ENCODE data around the gene DND1.
A peak's percentile ranks its signal among the peaks of the same experiment; 100 is the strongest.

DNA sequence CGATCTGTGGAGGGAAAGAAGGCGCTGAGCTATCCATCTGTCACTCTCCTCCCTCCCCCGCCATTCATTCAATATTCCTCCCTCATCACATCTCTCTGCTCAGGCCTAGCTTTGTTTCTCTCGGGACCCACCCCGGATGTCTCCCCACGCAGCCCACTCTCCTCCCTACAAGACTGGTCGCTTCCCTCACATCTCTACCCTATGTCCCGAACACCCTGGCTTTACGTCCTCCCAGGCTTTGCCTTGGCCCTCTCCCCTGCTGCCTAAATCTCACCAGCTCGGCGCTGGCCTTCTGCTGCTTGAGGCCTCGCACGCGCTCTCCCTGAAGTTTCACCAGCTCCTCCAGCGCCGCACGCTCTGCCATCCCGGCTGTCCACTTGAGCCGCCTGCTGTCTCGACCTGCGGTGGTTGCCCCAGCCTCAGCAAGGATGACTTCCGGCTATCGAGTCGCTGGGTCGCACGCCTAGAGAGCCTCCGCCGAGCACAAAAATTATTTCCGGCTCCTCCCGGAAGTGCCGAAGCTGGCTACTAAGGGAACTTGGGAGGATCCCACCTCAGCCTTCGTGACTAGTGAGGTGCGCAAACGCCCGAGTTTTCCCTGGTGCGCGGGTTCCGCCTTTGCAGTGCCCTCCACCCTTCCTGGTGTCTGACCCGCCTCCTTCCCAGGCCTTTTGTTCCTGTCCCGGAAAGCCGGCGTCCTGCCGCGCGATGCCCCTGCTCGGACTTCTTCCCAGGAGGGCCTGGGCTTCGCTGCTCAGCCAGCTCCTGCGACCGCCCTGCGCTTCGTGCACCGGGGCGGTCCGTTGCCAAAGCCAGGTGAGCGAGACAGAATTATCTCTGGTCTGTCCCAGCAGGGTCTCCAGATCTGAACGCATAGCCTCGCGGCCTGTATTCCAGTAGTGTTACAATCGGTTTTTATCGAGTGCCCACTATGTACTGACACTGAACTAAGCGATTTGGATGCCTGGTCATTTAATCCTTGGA is 17.9 kb upstream of the DND1 start, which contains the start of the genes HARS1 and HARS2:
- TF ChIP-seq, protein P1, sequence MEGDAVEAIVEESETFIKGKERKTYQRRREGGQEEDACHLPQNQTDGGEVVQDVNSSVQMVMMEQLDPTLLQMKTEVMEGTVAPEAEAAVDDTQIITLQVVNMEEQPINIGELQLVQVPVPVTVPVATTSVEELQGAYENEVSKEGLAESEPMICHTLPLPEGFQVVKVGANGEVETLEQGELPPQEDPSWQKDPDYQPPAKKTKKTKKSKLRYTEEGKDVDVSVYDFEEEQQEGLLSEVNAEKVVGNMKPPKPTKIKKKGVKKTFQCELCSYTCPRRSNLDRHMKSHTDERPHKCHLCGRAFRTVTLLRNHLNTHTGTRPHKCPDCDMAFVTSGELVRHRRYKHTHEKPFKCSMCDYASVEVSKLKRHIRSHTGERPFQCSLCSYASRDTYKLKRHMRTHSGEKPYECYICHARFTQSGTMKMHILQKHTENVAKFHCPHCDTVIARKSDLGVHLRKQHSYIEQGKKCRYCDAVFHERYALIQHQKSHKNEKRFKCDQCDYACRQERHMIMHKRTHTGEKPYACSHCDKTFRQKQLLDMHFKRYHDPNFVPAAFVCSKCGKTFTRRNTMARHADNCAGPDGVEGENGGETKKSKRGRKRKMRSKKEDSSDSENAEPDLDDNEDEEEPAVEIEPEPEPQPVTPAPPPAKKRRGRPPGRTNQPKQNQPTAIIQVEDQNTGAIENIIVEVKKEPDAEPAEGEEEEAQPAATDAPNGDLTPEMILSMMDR (IDR thresholded peaks at IDR 0.05), result peak in 1 of 6 experiments; percentile 23
- peak in 2 of 4 donors; percentile 34 to 47 for TF ChIP-seq POLR2A (IDR thresholded peaks at IDR 0.05)

Measured in esophagus squamous epithelium (tissue), 4 donors.